Stimulated activated CD4-positive, alpha-beta T cell treated with anti-CD3 and anti-CD28 coated beads, Interleukin-4, amount 100 ng/mL, for 48 hours (primary cell): ENCODE data around the gene DEAF1.
"Not testable (repeated sequence)": the region's sequence is repeated elsewhere in the genome, so short reads cannot be mapped to it uniquely, and the experiment has no call there.

Experiments used
- DNase-seq, 2 donors: peaks; one replicate each; pipeline ENCODE4 v3.0.0-alpha.2; 2020; ENCODE audit warnings: low read depth in 2 of 2

DEAF1 gene

GRCh38 chr11:699753-700152 lies 4.7 kb upstream of the DEAF1 start:
- DNase-seq = no peak

DNA sequence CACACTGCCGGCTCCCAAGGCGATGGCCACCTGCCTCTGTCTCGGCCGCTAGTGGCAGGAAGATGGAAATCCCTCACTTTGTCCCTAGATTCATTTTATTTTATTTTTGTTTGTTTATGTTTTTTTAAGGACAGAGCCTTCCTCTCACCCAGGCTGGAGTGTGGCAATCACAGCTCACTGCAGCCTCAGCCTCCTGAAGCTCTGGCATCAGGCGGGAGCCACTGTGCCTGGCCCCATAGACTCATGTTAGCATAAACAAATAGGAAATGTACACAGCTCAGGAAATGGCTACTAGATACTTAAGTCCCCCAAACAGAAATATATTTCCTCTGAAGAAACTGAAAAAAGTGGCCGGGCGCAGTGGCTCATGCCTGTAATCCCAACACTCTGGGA lies 4.1 kb upstream of the DEAF1 start:
- DNase-seq = no peak

GRCh38 chr11:698493-699115 lies 3.6 kb upstream of the DEAF1 start:
- no peak for DNase-seq

DNA sequence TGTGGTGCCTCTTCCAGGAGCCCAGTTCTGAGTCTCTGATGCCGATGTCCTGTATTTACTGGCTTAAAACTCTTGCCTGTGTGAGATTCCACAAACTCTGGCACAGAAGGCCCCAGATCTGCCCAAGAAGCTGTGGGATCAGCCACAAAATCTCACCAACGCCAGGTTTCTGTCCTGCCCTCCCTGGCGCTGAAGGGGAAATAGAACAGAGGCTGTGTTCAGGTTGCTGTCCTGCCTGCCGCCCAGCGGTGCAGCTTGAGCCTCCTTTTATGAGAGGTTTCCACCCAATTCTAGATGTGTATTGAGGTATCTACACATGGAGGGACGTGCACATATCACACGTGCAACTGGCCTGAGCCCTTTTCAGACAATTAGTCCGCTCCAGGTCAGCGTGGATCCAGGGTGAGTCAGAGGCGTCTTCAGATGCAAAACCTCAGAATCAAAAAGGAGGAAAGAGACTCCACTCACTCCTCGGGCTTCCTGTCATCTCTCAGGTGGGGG lies 2.8 kb upstream of the DEAF1 start:
- DNase-seq = no peak

DNA sequence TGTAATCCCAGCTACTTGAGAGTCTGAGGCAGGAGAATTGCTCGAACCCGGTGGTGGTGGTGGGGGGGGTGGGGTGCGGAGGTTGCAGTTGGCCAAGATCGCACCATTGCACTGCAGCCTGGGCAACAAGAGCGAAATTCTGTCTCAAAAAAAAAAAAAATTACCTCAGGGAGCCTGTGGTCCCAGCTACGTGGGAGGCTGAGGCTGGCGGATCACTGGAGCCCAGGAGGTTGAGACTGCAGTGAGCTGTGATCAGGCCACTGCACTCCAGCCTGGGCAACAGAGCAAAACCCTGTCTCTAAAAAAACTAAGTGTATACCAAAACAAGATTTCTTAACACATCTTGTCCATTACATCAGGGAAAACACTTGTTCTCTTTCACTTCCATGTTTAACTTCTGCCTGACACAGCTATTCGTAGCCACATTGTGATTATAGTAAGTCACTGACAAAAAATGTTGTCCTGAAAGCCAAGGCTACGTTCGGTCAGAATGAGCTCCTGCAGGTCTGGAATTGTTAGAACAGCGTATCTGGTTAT lies 2.0 kb upstream of the DEAF1 start:
- no peak for DNase-seq

DNA sequence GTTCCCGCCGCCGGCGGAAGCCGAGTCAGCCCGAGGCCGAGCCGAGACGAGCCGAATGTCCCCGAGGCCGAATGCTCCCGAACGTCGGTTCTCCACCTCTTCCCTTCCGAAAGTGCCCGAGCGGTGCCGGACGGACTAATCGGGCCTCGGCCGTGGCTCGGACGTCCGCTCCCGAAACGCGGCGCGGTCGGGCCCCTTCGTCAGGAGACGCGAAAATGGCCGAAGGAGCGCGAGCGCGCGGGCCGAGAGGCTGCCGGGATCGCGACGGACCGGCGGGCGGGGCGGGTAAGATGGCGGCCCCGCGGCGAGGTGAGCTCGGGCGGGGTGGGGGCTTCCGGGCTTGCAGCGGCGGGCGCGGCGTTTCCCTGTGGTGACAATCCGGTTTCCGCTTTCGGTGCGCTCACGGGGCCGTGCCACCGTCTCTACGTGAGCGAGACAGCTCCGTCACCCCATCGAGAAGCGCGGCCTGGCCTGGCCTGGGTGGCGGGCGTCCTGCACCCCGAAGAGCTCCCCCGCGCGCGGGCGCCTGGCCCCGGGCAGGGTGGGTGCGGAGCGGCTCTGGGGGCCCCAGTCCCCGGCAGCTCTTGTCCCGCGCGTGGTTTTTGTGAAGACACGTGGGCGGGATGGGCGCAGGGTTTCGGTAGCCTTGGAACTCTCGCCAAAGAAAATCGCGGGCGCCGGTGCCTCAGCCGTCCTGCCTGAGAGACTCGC lies 671 bp upstream of the DEAF1 start, which contains the start of gene TMEM80:
Gene TMEM80, plus strand, starts transcription at position 279 of the 711 bp plus-strand sequence. Its CDS starts 12 bp downstream, at position 291.
- DNase-seq = peak; percentile 97 to 98

- DNase-seq = no peak
Observed at GRCh38 chr11:695288-695537, 191 bp upstream of the DEAF1 start.

GRCh38 chr11:693887-694562 lies 997 bp downstream of the DEAF1 start:
- DNase-seq = no peak

DNA sequence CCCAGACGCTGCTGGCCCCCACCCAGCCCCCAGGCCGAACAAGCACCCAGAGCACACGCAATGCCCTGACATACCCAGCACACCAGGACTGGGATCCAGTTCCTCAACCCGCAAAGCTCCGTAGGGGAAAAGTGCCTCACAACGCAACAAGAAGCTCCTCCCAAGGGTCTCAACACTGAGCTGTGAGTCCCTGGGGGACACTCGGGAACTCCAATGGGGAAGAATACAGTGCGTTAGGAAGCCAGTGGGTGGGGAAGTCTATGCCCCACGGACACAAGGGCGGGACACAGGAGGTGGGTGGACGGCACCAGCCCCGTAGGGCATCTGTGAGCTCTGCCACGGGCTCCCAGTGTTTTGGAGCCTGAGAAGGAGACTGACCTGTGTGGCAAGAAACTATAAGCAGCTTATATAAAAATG lies 1.6 kb downstream of the DEAF1 start:
- DNase-seq = no peak

DNA sequence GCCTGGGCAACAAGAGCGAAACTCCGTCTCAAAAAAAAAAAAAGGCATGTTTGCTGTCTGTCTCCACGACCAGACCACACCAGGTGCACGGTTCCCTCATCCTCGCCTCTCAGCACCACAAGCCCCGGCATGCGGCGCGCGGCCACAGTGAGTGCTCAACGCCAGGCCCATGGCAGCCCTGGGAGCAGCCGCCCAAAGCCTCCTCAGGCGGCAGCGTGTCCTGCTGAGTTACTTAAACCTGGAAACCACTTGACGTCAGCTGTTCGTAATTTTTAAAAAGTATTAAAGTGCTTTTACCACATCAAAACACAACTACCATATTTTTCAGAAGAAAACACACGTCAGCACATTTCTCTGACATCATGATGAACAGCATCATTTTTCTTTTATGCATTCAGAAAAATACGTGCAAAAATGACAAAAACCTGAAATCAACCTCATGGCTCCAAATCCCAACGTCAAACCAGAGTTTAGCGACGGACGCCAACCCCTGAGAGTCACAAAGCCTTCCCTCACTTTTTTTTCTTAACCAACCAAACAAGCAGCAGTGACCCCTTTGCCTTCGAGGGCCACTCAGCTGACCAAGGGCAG lies 2.1 kb downstream of the DEAF1 start:
- DNase-seq = no peak

DNA sequence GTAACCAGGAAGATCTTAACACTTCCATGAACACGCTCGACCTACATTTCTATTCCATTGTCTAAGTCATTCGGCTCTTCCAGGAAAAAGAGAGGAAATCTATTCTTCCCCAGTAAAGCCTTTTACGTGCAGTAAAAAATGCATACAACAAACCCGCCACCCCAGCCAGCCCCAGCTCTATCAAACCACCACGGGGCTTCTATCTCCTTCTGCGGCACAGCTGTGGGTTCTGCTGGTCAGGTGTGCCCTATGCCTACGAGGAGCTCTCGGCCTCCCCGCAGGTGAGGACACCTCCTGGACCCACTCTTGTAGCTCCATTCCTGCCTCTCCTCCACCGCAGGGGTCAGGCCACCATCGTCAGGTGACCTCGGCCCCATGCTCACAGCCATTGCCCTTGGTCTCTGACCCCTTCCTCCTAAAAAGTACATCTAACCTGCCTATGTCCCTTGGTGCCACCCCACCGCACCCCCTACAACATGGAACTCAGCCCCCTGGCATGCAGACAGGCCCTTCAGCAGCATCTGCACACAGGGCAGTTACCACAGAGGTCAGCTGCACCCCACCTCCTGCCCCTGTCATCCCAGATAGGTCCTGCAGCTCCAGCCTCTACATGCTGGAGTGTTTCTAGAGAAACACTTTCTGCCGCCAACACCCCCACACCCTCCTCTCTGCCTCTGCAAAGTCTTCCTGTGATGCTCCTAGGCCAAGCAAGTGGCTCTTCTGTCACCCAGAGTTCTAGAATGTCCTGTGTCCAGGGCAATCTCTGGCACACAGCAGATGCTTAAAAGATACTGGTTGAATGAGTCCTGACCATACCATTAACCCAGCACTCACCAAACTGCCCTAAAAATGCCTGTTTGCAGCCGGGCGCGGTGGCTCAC lies 3.1 kb downstream of the DEAF1 start:
- DNase-seq = no peak

- no peak for DNase-seq
Observed at GRCh38 chr11:690738-691633, 4.0 kb downstream of the DEAF1 start.

GRCh38 chr11:690244-690643 lies 4.8 kb downstream of the DEAF1 start:
- DNase-seq = not testable (repeated sequence)

DNA sequence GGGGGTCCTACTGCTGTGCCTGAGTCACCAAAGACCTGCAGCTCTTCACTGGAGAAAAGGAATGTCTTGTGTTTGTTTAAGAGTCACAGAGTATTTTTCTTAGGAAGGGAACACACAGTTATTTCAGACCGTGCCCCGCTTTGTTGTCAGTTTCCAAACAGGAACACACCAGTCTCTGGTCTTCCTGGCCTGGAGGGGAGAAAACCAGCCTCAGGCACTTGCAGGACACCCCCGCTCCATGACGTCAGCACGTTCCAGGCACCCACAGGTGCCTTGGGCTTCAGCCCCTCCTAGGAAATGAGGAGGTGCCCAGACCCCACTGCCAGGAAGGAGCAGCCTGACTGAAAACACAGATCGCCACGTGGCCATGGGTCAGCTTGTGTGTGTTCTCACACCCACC lies 5.4 kb downstream of the DEAF1 start:
- DNase-seq = no peak

- no peak for DNase-seq
Observed at GRCh38 chr11:688681-689080, 6.3 kb downstream of the DEAF1 start.

DNA sequence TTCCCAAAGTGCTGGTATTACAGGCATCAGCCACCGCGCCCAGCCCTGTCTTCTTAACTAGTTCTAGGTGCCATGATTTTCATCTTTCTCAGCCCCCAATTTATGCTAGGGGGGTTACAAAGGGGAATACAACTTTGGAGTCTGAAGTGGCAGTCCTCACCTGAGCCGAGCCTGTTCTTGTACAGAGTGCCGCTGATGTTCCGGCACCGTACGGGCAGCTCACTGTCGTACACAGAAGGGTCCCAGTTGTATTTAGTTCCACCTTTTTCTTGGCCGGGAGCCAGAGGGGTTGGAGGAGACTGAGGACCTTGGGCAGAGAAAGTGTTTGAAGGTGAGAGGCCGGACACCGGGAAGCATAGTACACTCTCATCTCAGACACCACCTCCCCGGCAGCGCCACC lies 7.3 kb downstream of the DEAF1 start:
- no peak for DNase-seq

DNA sequence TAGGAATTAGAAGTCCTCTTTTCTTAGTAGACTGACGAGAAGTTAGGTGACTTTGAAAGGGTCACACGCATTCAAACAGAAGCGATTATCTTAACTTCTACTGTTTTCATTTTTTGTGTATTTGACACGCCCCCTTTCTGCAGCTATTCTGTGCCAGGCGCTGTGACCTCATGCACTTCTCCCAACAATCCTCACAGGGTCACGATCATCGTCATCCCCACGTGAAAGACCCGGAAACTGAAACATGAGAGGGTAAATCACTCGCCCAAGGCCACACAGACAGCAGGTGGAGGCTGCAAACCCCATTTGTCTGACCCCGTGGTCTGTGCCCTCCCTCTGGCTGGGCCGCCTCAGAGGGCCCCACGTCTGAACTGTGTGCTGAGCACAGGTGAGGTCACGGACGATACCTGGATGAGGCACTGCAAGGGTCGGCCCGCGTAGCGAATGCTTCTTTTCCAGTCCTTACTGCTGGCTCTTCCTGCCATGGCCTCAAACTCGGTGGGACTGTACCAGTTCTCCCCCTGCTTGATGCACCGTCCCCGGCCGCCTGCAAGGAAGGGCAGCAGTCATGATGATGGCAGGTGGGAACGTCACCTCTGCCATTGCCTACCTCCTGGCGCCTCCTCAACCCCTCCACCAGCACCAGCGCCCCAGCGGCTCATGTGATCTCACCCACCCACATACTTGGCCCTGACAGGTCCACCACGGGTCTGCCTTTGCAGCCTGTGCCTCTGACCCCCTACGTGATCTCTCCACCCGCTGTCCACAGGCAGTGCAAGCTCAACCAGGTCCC lies 8.4 kb downstream of the DEAF1 start:
- DNase-seq = no peak

DNA sequence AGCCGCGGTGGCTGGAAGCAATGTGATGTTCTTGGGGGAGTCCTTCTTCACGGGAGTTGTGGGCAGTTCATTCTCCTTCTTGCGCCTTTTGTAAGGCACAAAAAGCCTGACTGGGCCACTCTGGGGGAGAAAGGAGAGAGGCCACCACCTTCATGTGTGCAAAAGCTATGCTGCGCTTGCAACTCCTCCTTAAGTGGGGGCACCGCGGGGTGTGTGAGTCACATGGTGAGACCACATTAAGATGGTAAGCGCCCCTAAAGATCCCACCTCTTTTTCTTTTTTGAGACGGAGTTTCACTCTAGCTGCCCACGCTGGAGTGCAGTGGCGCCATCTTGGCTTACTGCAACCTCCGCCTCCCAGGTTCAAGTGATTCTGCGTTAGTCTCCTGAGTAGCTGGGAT lies 14.1 kb downstream of the DEAF1 start:
- DNase-seq = no peak

- DNase-seq = no peak
Observed at GRCh38 chr11:680476-680875, 14.5 kb downstream of the DEAF1 start.
